ENCODE results near the gene POLR1H. TPM values are rescaled to one million over a fixed set of nuclear protein-coding genes. Genes with fewer than 3 reads are reported as not detected.
"Not testable (repeated sequence)": the region's sequence is repeated elsewhere in the genome, so short reads cannot be mapped to it uniquely, and the experiment has no call there.

POLR1H gene
- 31.2 TPM for total RNA-seq

DNA sequence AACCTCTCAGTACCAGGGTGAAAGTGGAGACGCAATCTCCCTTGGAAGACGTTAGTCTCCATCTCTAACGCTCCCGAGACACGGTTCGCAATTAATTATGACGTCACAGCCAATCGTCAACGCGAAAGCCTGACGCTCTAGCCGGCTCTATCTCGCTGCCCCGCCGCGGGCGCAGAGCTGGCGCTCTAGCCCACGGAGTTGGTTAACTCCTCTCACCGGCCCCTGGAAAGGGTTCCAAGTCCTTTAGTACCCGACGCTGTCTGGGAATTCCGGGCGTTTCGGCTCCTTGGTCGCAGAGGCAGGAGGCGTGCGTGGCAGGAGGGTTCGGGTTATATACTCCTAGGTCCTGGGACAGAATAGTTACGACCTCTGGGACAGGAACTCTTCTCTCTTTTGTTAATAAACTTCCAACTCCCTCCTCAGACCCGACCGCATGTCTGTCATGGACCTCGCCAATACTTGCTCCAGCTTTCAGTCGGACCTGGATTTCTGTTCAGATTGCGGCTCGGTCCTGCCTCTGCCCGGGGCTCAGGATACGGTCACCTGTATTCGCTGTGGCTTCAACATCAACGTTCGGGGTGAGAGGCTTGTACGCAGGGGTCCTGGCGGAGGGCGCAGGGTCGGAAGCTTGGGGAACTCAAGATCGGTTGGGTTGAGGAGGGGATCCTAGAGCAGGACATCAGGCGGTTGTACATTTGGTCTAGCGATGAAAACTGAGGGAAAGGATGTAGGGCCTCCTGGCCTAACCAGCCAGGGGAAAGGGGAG lies at the start of gene POLR1H:
Gene POLR1H (plus strand): TSS at position 174 of the 766 bp plus-strand sequence. CDS start 260 bp downstream, at position 434.
- intact Hi-C loops (cut with DNase I) = no loop called here
- TF ChIP-seq POLR2AphosphoS5 (IDR thresholded peaks at IDR 0.05; ENCODE audit: insufficient read depth in 1 of 2, low read depth in 1 of 2) (peak; percentile 87 to 97), CTCF (IDR thresholded peaks at IDR 0.05) (no peak), POLR2A (IDR thresholded peaks at IDR 0.05) (peak in 1 of 2 donors; percentile 73)
- H3K27ac ChIP-seq = peak within 1 kb of the TSS; percentile 91

GRCh38 chr6:30013291-30013922 lies 47.7 kb upstream of the POLR1H start:
- H3K27ac ChIP-seq = no peak overlapping the region
- intact Hi-C loops (cut with DNase I) = loop anchor here (5.0 kb wide), 1 partner anchor 161 kb away; no protein-coding TSS in a partner anchor
- no peak overlapping the region for H3K4me3 ChIP-seq
- no peaks in the 10 kb centered on the region for H3K27me3 ChIP-seq
- no peaks in the 10 kb centered on the region for H3K9me3 ChIP-seq
- no peak for DNase-seq (ENCODE audit: extremely low spot score in 2 of 2)
- H3K4me1 ChIP-seq = no peaks in the 10 kb centered on the region
- TF ChIP-seq POLR2A (IDR thresholded peaks at IDR 0.05) (no peak), POLR2AphosphoS5 (IDR thresholded peaks at IDR 0.05; ENCODE audit: insufficient read depth in 1 of 2, low read depth in 1 of 2) (no peak), CTCF (IDR thresholded peaks at IDR 0.05) (peak in 2 of 3 experiments; percentile 25 to 82)
- no peaks in the 10 kb centered on the region for H3K36me3 ChIP-seq

More for the DNA sequence above, at the start of gene POLR1H:
- peak in 1 of 2 donors; percentile 94 for DNase-seq (ENCODE audit: extremely low spot score in 2 of 2)
- H3K9me3 ChIP-seq = no peaks in the 10 kb centered on the region
- peaks cover 0 to 9% of the 10 kb centered on the region in 2 donors for H3K36me3 ChIP-seq
- H3K4me3 ChIP-seq = peak within 1 kb of the TSS; percentile 81
- H3K27me3 ChIP-seq = no peaks in the 10 kb centered on the region
- H3K4me1 ChIP-seq = peaks cover 33% of the 10 kb centered on the region

DNA sequence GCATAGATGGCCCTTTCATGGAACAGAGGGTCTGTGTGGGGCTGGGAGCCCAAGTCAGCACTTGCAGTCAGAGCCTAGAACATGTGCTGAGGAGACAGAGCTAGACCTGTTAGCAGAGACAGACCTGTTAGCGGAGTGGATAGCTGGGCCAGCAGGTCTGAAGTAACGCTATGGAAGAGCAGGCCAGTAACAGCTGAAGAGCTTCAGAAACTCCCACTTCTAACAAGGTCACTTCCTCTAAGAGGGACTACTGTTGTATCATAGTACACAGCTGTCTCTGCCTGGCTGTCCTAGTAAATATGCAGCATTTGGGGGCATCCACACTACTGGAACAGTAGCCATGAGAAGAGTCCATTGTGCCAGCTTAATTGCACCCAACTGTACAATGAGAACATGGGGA lies 41.2 kb upstream of the POLR1H start:
- H3K4me1 ChIP-seq = no peaks in the 10 kb centered on the region
- intact Hi-C loops (cut with DNase I) = no loop called here
- H3K27me3 ChIP-seq = no peaks in the 10 kb centered on the region
- H3K27ac ChIP-seq = no peak overlapping the region
- TF ChIP-seq CTCF (IDR thresholded peaks at IDR 0.05) (no peak), POLR2AphosphoS5 (IDR thresholded peaks at IDR 0.05; ENCODE audit: insufficient read depth in 1 of 2, low read depth in 1 of 2) (no peak)
- no peak overlapping the region for H3K4me3 ChIP-seq
- no peak for DNase-seq (ENCODE audit: extremely low spot score in 2 of 2)
- no peaks in the 10 kb centered on the region for H3K36me3 ChIP-seq
- no peaks in the 10 kb centered on the region for H3K9me3 ChIP-seq

GRCh38 chr6:30020626-30021025 lies 40.4 kb upstream of the POLR1H start:
- Histone ChIP-seq H3K36me3 (no peaks in the 10 kb centered on the region), H3K4me1 (no peaks in the 10 kb centered on the region), H3K4me3 (no peak overlapping the region), H3K9me3 (no peaks in the 10 kb centered on the region), H3K27me3 (no peaks in the 10 kb centered on the region), H3K27ac (no peak overlapping the region)
- DNase-seq (ENCODE audit: extremely low spot score in 2 of 2) = no peak
- intact Hi-C loops (cut with DNase I) = no loop called here
- TF ChIP-seq POLR2AphosphoS5 (IDR thresholded peaks at IDR 0.05; ENCODE audit: insufficient read depth in 1 of 2, low read depth in 1 of 2) (no peak), POLR2A (IDR thresholded peaks at IDR 0.05) (no peak), CTCF (IDR thresholded peaks at IDR 0.05) (no peak)

DNA sequence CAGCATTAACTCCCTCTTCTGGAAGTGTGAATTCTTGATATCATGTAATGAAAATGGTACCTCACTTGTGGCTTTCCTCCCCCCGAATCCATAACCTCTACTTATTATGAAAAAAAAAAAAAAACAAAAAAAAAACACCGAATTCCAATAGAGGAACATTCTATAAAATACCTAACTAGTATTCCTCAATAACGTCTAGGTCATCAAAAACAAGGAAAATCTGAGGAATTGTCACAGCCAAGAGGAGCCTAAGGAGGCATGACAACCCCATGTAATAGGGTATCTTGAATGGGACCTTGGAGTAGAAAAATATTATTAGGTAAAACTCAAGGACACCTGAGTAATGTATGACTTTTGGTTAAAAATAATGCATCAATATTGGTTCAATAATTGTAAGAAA lies 38.9 kb upstream of the POLR1H start:
- Histone ChIP-seq H3K36me3 (no peaks in the 10 kb centered on the region), H3K9me3 (no peaks in the 10 kb centered on the region), H3K4me3 (no peak overlapping the region), H3K27me3 (no peaks in the 10 kb centered on the region), H3K27ac (no peak overlapping the region), H3K4me1 (no peaks in the 10 kb centered on the region)
- intact Hi-C loops (cut with DNase I) = no loop called here
- TF ChIP-seq POLR2AphosphoS5 (IDR thresholded peaks at IDR 0.05; ENCODE audit: insufficient read depth in 1 of 2, low read depth in 1 of 2) = no peak
- TF ChIP-seq CTCF (IDR thresholded peaks at IDR 0.05) = no peak
- TF ChIP-seq POLR2A (IDR thresholded peaks at IDR 0.05) = no peak
- DNase-seq (ENCODE audit: extremely low spot score in 2 of 2) = no peak

- H3K4me1 ChIP-seq; H3K4me3 ChIP-seq; H3K27ac ChIP-seq; H3K36me3 ChIP-seq; H3K9me3 ChIP-seq; H3K27me3 ChIP-seq; intact Hi-C loops (cut with DNase I); DNase-seq (ENCODE audit: extremely low spot score in 2 of 2): not testable (repeated sequence)
Observed at GRCh38 chr6:30022712-30023111, 38.4 kb upstream of the POLR1H start.

All from vagina (tissue), 2 donors.